T-cell (primary cell): ENCODE results near the gene NADK2. TPM values are rescaled to one million over a fixed set of nuclear protein-coding genes. Genes with fewer than 3 reads are reported as not detected.

Source experiments
- ATAC-seq, 4 experiments: fragments of 200-7000 bp in 3 of 4; fragments of 150-1000 bp in 1 of 4; cut with Tn5 transposase; replicated peaks in 1 of 4; 1 replicate in 3 of 4; 2 replicates in 1 of 4; pipeline ENCODE4 v1.10.0; 2021; ENCODE audit warnings: moderate library complexity in 3 of 4, mild to moderate bottlenecking in 2 of 4, moderate number of reproducible peaks in 1 of 4
- CTCF ChIA-PET, 2 donors: fragments of 300-600 bp; sonication (Branson Sonifier 250); formaldehyde crosslinking; loops; one replicate each; lab custom pipeline; 2022; ENCODE audit warnings: antibody characterized with exemption in 2 of 2; lab: Charles Lee
- POLR2A ChIA-PET, 2 donors: fragments of 300-600 bp; sonication (Branson Sonifier 250); formaldehyde crosslinking; loops; one replicate each; lab custom pipeline; 2022; ENCODE audit warnings: antibody characterized with exemption in 2 of 2; lab: Charles Lee
- DNase-seq, 35 experiments: peaks; one replicate each; pipeline versions ENCODE4 v3.0.0 to v3.0.0-alpha.2; 2013 to 2023
- H3K27ac ChIP-seq: one replicate; pipeline ENCODE4 v1.5.1; 2013; ENCODE audit warnings: low read length
- H3K27me3 ChIP-seq, 2 experiments: replicated peaks in 1 of 2; 1 replicate in 1 of 2; 2 replicates in 1 of 2; pipeline versions ENCODE4 v1.6.1 to v1.7.0; 2013; ENCODE audit warnings: low read length in 1 of 2, mixed read lengths in 1 of 2; ENCODE audit not compliant: control insufficient read depth in 2 of 2, insufficient read depth in 2 of 2; ENCODE audit errors: extremely low read depth in 1 of 2
- H3K36me3 ChIP-seq, 2 donors: 1 replicate in 1 of 2; 2 replicates in 1 of 2; pipeline versions ENCODE4 v1.6.1 to v1.7.0; 2013; ENCODE audit warnings: low read length in 1 of 2; ENCODE audit not compliant: control insufficient read depth in 2 of 2, insufficient read depth in 1 of 2; ENCODE audit errors: extremely low read depth in 1 of 2
- H3K4me1 ChIP-seq, 2 experiments: 1 replicate in 1 of 2; 2 replicates in 1 of 2; pipeline versions ENCODE4 v1.6.1 to v1.7.0; 2013; ENCODE audit warnings: low read length in 2 of 2, mixed read lengths in 1 of 2; ENCODE audit not compliant: insufficient read depth in 2 of 2, control insufficient read depth in 1 of 2; ENCODE audit errors: extremely low read depth in 1 of 2
- H3K4me3 ChIP-seq, 2 donors: 1 replicate in 1 of 2; 2 replicates in 1 of 2; pipeline versions ENCODE4 v1.5.1 to v1.7.0; 2013; ENCODE audit warnings: mild to moderate bottlenecking in 2 of 2, low read length in 1 of 2, moderate library complexity in 1 of 2; ENCODE audit not compliant: control insufficient read depth in 1 of 2; ENCODE audit errors: extremely low read depth in 1 of 2
- H3K9me3 ChIP-seq: 2 replicates; pipeline ENCODE4 v1.7.0; 2013
- H3K27ac Mint-ChIP-seq, 2 donors: one replicate each; pipeline ENCODE4 v1.8.0; 2020 to 2021; ENCODE audit warnings: mild to moderate bottlenecking in 2 of 2, mixed read lengths in 2 of 2
- H3K27me3 Mint-ChIP-seq, 2 donors: one replicate each; pipeline ENCODE4 v1.8.0; 2021 to 2022; ENCODE audit warnings: mixed read lengths in 2 of 2
- H3K36me3 Mint-ChIP-seq: one replicate; pipeline ENCODE4 v1.8.0; 2021; ENCODE audit warnings: mixed read lengths
- H3K4me1 Mint-ChIP-seq, 3 donors: one replicate each; pipeline ENCODE4 v1.8.0; 2020 to 2022; ENCODE audit warnings: mixed read lengths in 3 of 3, mild to moderate bottlenecking in 1 of 3
- H3K4me3 Mint-ChIP-seq, 3 donors: one replicate each; pipeline ENCODE4 v1.8.0; 2020 to 2022; ENCODE audit warnings: mild to moderate bottlenecking in 3 of 3, mixed read lengths in 3 of 3, moderate library complexity in 3 of 3
- H3K9me3 Mint-ChIP-seq, 3 donors: one replicate each; pipeline ENCODE4 v1.8.0; 2020 to 2022; ENCODE audit warnings: mixed read lengths in 3 of 3
- WGBS: methylation state at CpG from one replicate; pipeline ENCODE4 v1.1.5; 2013; ENCODE audit warnings: missing lambda C conversion rate; ENCODE audit not compliant: insufficient coverage; 5-methylcytosine and 5-hydroxymethylcytosine counted together
- total RNA-seq, 35 experiments: library from RNA in 6 of 35; stranded (reverse) in 6 of 35; fragments of 120-200 nt in 1 of 35; gene quantifications; one replicate each; pipeline versions ENCODE4 v1.2.1 to v1.2.4 and lab custom pipeline; 2013 to 2026

The NADK2 gene
- total RNA-seq, 5 donors from 2014 or later (not counting 1 experiment from before 2014, with no cell fraction given): 10.3 to 13.9 (median 13.2) TPM

GRCh38 chr5:36177154-36177553, 64.6 kb downstream of the NADK2 start:
- Histone ChIP-seq H3K27ac (no peak overlapping the region), H3K4me3 (no peak overlapping the region), H3K36me3 (peaks cover 12 to 68% of the 10 kb centered on the region in 2 donors), H3K4me1 (no peaks in the 10 kb centered on the region), H3K9me3 (no peaks in the 10 kb centered on the region), H3K27me3 (no peaks in the 10 kb centered on the region)
- ATAC-seq: no peak
- Mint-ChIP-seq H3K9me3 (no peaks in the 10 kb centered on the region), H3K27me3 (no peaks in the 10 kb centered on the region), H3K36me3 (peaks cover 59% of the 10 kb centered on the region), H3K4me1 (no peaks in the 10 kb centered on the region), H3K27ac (no peak overlapping the region), H3K4me3 (no peak overlapping the region)
- no CpG with 5 or more reads among the region's 2 CpGs for WGBS
- DNase-seq: no peak
- ChIA-PET POLR2A (no interaction called here), CTCF (no interaction called here)

DNA sequence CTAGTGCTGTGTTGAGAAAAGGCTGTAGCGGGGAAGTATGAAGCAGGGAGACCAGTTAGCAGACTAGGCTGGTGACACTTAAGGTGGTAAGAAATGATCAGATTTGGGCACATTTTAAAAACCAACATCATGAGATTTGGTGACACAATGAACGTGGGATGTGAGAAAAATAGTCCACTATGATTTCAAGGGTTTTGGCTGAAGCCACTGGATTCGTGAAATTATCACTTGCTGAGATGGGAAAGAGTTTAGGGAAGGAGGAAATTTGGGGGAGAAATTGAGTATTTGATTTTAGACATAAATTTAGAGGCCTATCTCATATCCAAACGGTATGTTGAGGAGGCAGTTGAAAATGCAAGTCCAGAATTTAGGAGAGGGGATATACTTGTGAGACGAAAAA, 66.7 kb downstream of the NADK2 start:
- 90% methylated on average over 3 of the region's 5 CpGs for WGBS
- Histone ChIP-seq H3K36me3 (peaks cover 14 to 75% of the 10 kb centered on the region in 2 donors), H3K9me3 (no peaks in the 10 kb centered on the region), H3K4me3 (no peak overlapping the region), H3K27ac (no peak overlapping the region), H3K4me1 (no peaks in the 10 kb centered on the region), H3K27me3 (no peaks in the 10 kb centered on the region)
- Mint-ChIP-seq H3K4me3 (no peak overlapping the region), H3K36me3 (peaks cover 59% of the 10 kb centered on the region), H3K27ac (no peak overlapping the region), H3K27me3 (no peaks in the 10 kb centered on the region), H3K4me1 (no peaks in the 10 kb centered on the region), H3K9me3 (no peaks in the 10 kb centered on the region)
- POLR2A ChIA-PET: no interaction called here
- CTCF ChIA-PET: no interaction called here
- ATAC-seq: no peak
- no peak for DNase-seq

DNA sequence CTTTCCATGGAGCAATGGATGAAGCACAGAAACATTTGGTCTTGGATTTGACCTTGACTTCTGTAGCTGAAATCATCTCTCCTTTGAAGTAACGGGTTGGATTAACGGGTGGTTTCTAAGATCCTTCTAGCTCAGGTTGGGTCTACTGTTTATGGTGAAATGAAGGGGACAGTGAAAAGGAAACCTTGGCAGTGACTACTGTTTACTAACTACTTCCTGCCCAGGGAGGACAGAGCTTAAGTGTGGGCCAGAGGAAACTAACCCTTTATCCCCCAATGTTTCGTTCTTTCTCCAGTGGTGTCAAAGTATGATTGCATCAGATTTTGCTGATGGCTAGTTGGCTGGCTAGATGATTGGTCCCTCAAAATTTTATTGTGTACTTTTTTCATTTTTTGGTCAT, 67.6 kb downstream of the NADK2 start:
- Histone ChIP-seq H3K4me3 (no peak overlapping the region), H3K9me3 (no peaks in the 10 kb centered on the region), H3K27ac (no peak overlapping the region), H3K36me3 (peaks cover 11 to 82% of the 10 kb centered on the region in 2 donors), H3K4me1 (no peaks in the 10 kb centered on the region), H3K27me3 (no peaks in the 10 kb centered on the region)
- ChIA-PET CTCF (interaction anchor here in 1 of 2 donors (0.6 kb wide), 1 partner anchor 520 kb away, joined by 6 read pairs; no protein-coding TSS in a partner anchor), POLR2A (no interaction called here)
- H3K9me3 Mint-ChIP-seq: no peaks in the 10 kb centered on the region
- peaks cover 56% of the 10 kb centered on the region for H3K36me3 Mint-ChIP-seq
- H3K4me1 Mint-ChIP-seq: peaks cover under 1 to 5% (median 1%) of the 10 kb centered on the region in 3 donors
- ATAC-seq: no peak
- no peaks in the 10 kb centered on the region for H3K27me3 Mint-ChIP-seq
- no peak overlapping the region for H3K4me3 Mint-ChIP-seq
- no peak overlapping the region for H3K27ac Mint-ChIP-seq
- WGBS: no CpG with 5 or more reads among the region's 3 CpGs
- DNase-seq: no peak

GRCh38 chr5:36173426-36173825, 68.3 kb downstream of the NADK2 start:
- peaks cover 3 to 4% of the 10 kb centered on the region in 2 experiments for H3K4me1 ChIP-seq
- Mint-ChIP-seq H3K36me3 (peaks cover 54% of the 10 kb centered on the region), H3K4me3 (no peak overlapping the region), H3K27ac (no peak overlapping the region), H3K27me3 (no peaks in the 10 kb centered on the region), H3K4me1 (peaks cover 7 to 10% (median 7%) of the 10 kb centered on the region in 3 donors), H3K9me3 (no peaks in the 10 kb centered on the region)
- DNase-seq: no peak
- WGBS: no CpG with 5 or more reads among the region's 2 CpGs
- no peak for ATAC-seq
- H3K4me3 ChIP-seq: no peak overlapping the region
- H3K9me3 ChIP-seq: no peaks in the 10 kb centered on the region
- CTCF ChIA-PET: no interaction called here
- no peak overlapping the region for H3K27ac ChIP-seq
- H3K27me3 ChIP-seq: no peaks in the 10 kb centered on the region
- H3K36me3 ChIP-seq: peaks cover 8 to 82% of the 10 kb centered on the region in 2 donors
- POLR2A ChIA-PET: no interaction called here

GRCh38 chr5:36172599-36172998, 69.1 kb downstream of the NADK2 start:
- Histone ChIP-seq H3K4me1 (peaks cover 7% of the 10 kb centered on the region in 2 experiments), H3K27ac (no peak overlapping the region), H3K27me3 (no peaks in the 10 kb centered on the region), H3K9me3 (no peaks in the 10 kb centered on the region), H3K36me3 (peaks cover 5 to 76% of the 10 kb centered on the region in 2 donors), H3K4me3 (no peak overlapping the region)
- Mint-ChIP-seq H3K27ac (no peak overlapping the region), H3K36me3 (peaks cover 60% of the 10 kb centered on the region), H3K9me3 (no peaks in the 10 kb centered on the region), H3K4me1 (peaks cover 15 to 18% (median 15%) of the 10 kb centered on the region in 3 donors), H3K4me3 (no peak overlapping the region), H3K27me3 (no peaks in the 10 kb centered on the region)
- WGBS: no CpG with 5 or more reads among the region's 1 CpG
- DNase-seq (no peak), ATAC-seq (no peak)
- ChIA-PET POLR2A (interaction anchor here in 1 of 2 donors (0.5 kb wide), 1 partner anchor 1160 kb away, joined by 4 read pairs; no protein-coding TSS in a partner anchor), CTCF (interaction anchor here in 1 of 2 donors (0.7 kb wide), 1 partner anchor 864 kb away, joined by 3 read pairs; no protein-coding TSS in a partner anchor)

- CTCF ChIA-PET: no interaction called here
- no peak overlapping the region for H3K4me3 ChIP-seq
- Mint-ChIP-seq H3K27ac (no peak overlapping the region), H3K27me3 (no peaks in the 10 kb centered on the region), H3K4me1 (peaks cover 15 to 18% (median 16%) of the 10 kb centered on the region in 3 donors), H3K36me3 (peaks cover 74% of the 10 kb centered on the region), H3K4me3 (no peak overlapping the region), H3K9me3 (no peaks in the 10 kb centered on the region)
- H3K4me1 ChIP-seq: peaks cover 7% of the 10 kb centered on the region in 2 experiments
- H3K9me3 ChIP-seq: no peaks in the 10 kb centered on the region
- no peak overlapping the region for H3K27ac ChIP-seq
- no peaks in the 10 kb centered on the region for H3K27me3 ChIP-seq
- DNase-seq (no peak), ATAC-seq (no peak)
- peaks cover 8 to 81% of the 10 kb centered on the region in 2 donors for H3K36me3 ChIP-seq
- POLR2A ChIA-PET: no interaction called here
- WGBS: 100% methylated on average over 2 of the region's 5 CpGs
These were observed 70.8 kb downstream of the NADK2 start for GRCh38 chr5:36170832-36171424.
